Kidney (tissue), 14 donors: Measurements from ENCODE around the gene INKA2. TPM values are rescaled to one million over a fixed set of nuclear protein-coding genes. Genes with fewer than 3 reads are reported as not detected.
A peak's percentile ranks its signal among the peaks of the same experiment; 100 is the strongest.

ENCODE experiments used
- DNase-seq, 5 donors: peaks; one replicate each; pipeline ENCODE4 v3.0.0-alpha.2; 2013 to 2020
- FAIRE-seq: peaks from 2 replicates; lab custom pipeline; 2012; peaks lifted over from hg19 to GRCh38; lab: Jason Lieb, UNC
- H3K27ac ChIP-seq, 2 donors: one replicate each; pipeline ENCODE4 v1.7.0; 2013; ENCODE audit warnings: low read depth in 2 of 2, low read length in 2 of 2, inconsistent platforms in 1 of 2
- H3K27me3 ChIP-seq: one replicate; pipeline ENCODE4 v1.7.1; 2013; ENCODE audit warnings: low read length, inconsistent platforms; ENCODE audit not compliant: control insufficient read depth, insufficient read depth
- H3K36me3 ChIP-seq, 3 donors: one replicate each; pipeline versions ENCODE4 v1.7.0 to v1.7.1; 2013; ENCODE audit warnings: low read length in 3 of 3, control low read depth in 1 of 3, inconsistent platforms in 1 of 3; ENCODE audit not compliant: insufficient read depth in 3 of 3, control insufficient read depth in 2 of 3
- H3K4me1 ChIP-seq, 3 donors: one replicate each; pipeline versions ENCODE4 v1.7.0 to v1.7.1; 2013; ENCODE audit warnings: low read length in 3 of 3, inconsistent platforms in 1 of 3, low read depth in 1 of 3; ENCODE audit not compliant: control insufficient read depth in 2 of 3, insufficient read depth in 2 of 3
- H3K4me3 ChIP-seq, 3 donors: one replicate each; pipeline versions ENCODE4 v1.7.0 to v1.8.1; 2013; ENCODE audit warnings: low read length in 3 of 3, control low read depth in 1 of 3, inconsistent platforms in 1 of 3
- H3K9ac ChIP-seq, 3 donors: one replicate each; pipeline versions ENCODE4 v1.7.0 to v1.7.1; 2013; ENCODE audit warnings: low read length in 3 of 3, control low read depth in 1 of 3, inconsistent platforms in 1 of 3
- H3K9me3 ChIP-seq, 3 donors: one replicate each; pipeline versions ENCODE4 v1.7.0 to v1.7.1; 2013; ENCODE audit warnings: low read length in 3 of 3, control low read depth in 1 of 3, inconsistent platforms in 1 of 3; ENCODE audit not compliant: control insufficient read depth in 2 of 3, insufficient read depth in 1 of 3
- CTCF ChIP-seq: IDR thresholded peaks from 3 replicates; pipeline ENCODE4 v1.5.1; 2012; ENCODE audit warnings: mild to moderate bottlenecking, moderate library complexity, borderline replicate concordance; ENCODE audit not compliant: insufficient read depth; ENCODE audit errors: extremely low read depth
- intact Hi-C: fragments of 100-400 bp; cut with DNase I; formaldehyde crosslinking; loops from one replicate; pipeline ENCODE4 v1.11.1; 2022
- polyA plus RNA-seq: library from polyadenylated mRNA; stranded (reverse); fragments of 350-450 nt; fragmentation: Illumina TruSeq; extraction: RNeasy Lipid Tissue Mini Kit (QIAGEN cat#74804); gene quantifications from one replicate; pipeline ENCODE4 v1.2.3, GENCODE V29; 2014; ENCODE audit warnings: low read depth, low replicate concordance; ENCODE audit not compliant: insufficient read depth
- total RNA-seq: library from RNA; stranded (reverse); fragmentation: NEBNext Ultra II Directional; extraction: Animal tissue kit (Norgen Biotek cat#: 25700); gene quantifications from one replicate; pipeline ENCODE4 v1.2.1, GENCODE V29; 2021
- donor health status: control.
- donor health status: control.
- donor health status: control.
- donor health status: control.
- donor health status: control.
- donor health status: DM: yes; HTN: yes; CAD: no.
- donor health status: Normal renal cell carcinoma (clear cell type).

INKA2 gene
- total and polyA plus RNA-seq, 2 donors from 2014 or later = 3.5 to 5.6 TPM

- FAIRE-seq = no peak
Measured at GRCh38 chr1:111739925-111740765, 950 bp upstream of the INKA2 start.

GRCh38 chr1:111738436-111739193 lies 580 bp downstream of the INKA2 start:
- Histone ChIP-seq H3K27ac (peak overlapping the region; percentile 71 to 77), H3K36me3 (no peaks in the 10 kb centered on the region), H3K4me3 (peak overlapping the region; percentile 44 to 89 (median 84)), H3K9ac (peak overlapping the region in 2 of 3 donors; percentile 5 to 65), H3K27me3 (no peaks in the 10 kb centered on the region), H3K4me1 (peaks cover 0 to 21% (median 5%) of the 10 kb centered on the region in 3 donors), H3K9me3 (no peaks in the 10 kb centered on the region)
- TF ChIP-seq CTCF = no peak
- FAIRE-seq (no peak), DNase-seq (peak; percentile 80 to 91 (median 84))
- intact Hi-C loops = no loop called here

More at GRCh38 chr1:111739925-111740765, 950 bp upstream of the INKA2 start:
- Histone ChIP-seq H3K4me3 (peak overlapping the region; percentile 63 to 89 (median 84)), H3K9me3 (no peaks in the 10 kb centered on the region), H3K27ac (peak overlapping the region in 1 of 2 donors; percentile 53), H3K36me3 (no peaks in the 10 kb centered on the region), H3K4me1 (peaks cover 0 to 17% (median 5%) of the 10 kb centered on the region in 3 donors), H3K9ac (peak overlapping the region in 2 of 3 donors; percentile 9 to 59), H3K27me3 (no peaks in the 10 kb centered on the region)
- DNase-seq = peak; percentile 50 to 86 (median 69)
- intact Hi-C loops = no loop called here
- TF ChIP-seq CTCF = no peak

GRCh38 chr1:111738133-111738435 lies 1.1 kb downstream of the INKA2 start:
- no peak overlapping the region for H3K9ac ChIP-seq
- intact Hi-C loops = no loop called here
- H3K27me3 ChIP-seq = no peaks in the 10 kb centered on the region
- peak overlapping the region in 1 of 2 donors; percentile 12 for H3K27ac ChIP-seq
- peaks cover 0 to 25% (median 10%) of the 10 kb centered on the region in 3 donors for H3K4me1 ChIP-seq
- peak overlapping the region; percentile 1 to 84 (median 57) for H3K4me3 ChIP-seq
- no peaks in the 10 kb centered on the region for H3K36me3 ChIP-seq
- DNase-seq (no peak), FAIRE-seq (no peak)
- H3K9me3 ChIP-seq = no peaks in the 10 kb centered on the region
- TF ChIP-seq CTCF = no peak
